Progenitor cell of endocrine pancreas (in vitro differentiated cells): ENCODE measurements around the gene SMPD4. TPM values are rescaled to one million over a fixed set of nuclear protein-coding genes. Genes with fewer than 3 reads are reported as not detected.
"Not testable (repeated sequence)": the region's sequence is repeated elsewhere in the genome, so short reads cannot be mapped to it uniquely, and the experiment has no call there.

Experiments
- DNase-seq: peaks from one replicate; pipeline ENCODE4 v3.0.0; 2021; ENCODE audit warnings: low spot score; ENCODE audit not compliant: unreplicated experiment
- H3K27ac Mint-ChIP-seq: 2 replicates; pipeline ENCODE4 v1.8.0; 2021; ENCODE audit warnings: mild to moderate bottlenecking, moderate library complexity, mixed read lengths
- H3K27me3 Mint-ChIP-seq: 2 replicates; pipeline ENCODE4 v1.8.0; 2021; ENCODE audit warnings: mixed read lengths
- H3K36me3 Mint-ChIP-seq: 2 replicates; pipeline ENCODE4 v1.8.0; 2022; ENCODE audit warnings: mixed read lengths; ENCODE audit not compliant: insufficient read depth
- H3K4me1 Mint-ChIP-seq: 2 replicates; pipeline ENCODE4 v1.8.0; 2021; ENCODE audit warnings: low read depth, mixed read lengths
- H3K4me3 Mint-ChIP-seq: 2 replicates; pipeline ENCODE4 v1.8.0; 2021; ENCODE audit warnings: low read depth, mild to moderate bottlenecking, moderate library complexity, mixed read lengths
- H3K9me3 Mint-ChIP-seq: 2 replicates; pipeline ENCODE4 v1.8.0; 2021; ENCODE audit warnings: low read depth, mixed read lengths
- CTCF ChIP-seq: fragments of 200-600 bp; sonication (generic); IDR thresholded peaks from one replicate; pipeline ENCODE4 v1.5.0; 2021; ENCODE audit warnings: antibody characterized with exemption, mild to moderate bottlenecking; ENCODE audit not compliant: unreplicated experiment
- total RNA-seq: library from RNA; stranded (reverse); gene quantifications from 2 replicates; pipeline ENCODE4 v1.2.1, GENCODE V29; 2021

SMPD4 gene
- total RNA-seq, 1 donor from 2014 or later, result 93.8 TPM

DNA sequence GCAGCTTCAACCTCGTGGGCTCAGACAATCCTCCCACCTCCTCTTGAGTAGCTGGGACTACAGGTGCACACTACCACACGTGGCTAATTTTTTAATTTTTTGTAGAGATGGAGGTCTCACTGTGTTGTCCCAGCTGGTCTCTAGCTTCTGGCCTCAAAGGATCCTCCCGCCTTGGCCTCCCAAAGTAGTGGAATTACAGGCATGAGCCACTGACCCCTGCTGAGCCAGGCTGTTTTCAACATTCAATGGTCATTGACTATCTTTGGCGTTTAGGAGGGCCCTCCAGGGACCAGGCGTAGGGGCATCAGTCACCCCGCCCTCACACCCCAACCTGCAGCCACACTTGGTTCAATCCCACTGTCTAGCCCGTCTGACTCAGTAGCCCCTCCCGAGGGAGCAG, 5.9 kb upstream of the SMPD4 start:
- Mint-ChIP-seq H3K27ac (no peak overlapping the region), H3K9me3 (no peaks in the 10 kb centered on the region)
- no peak for TF ChIP-seq CTCF

DNA sequence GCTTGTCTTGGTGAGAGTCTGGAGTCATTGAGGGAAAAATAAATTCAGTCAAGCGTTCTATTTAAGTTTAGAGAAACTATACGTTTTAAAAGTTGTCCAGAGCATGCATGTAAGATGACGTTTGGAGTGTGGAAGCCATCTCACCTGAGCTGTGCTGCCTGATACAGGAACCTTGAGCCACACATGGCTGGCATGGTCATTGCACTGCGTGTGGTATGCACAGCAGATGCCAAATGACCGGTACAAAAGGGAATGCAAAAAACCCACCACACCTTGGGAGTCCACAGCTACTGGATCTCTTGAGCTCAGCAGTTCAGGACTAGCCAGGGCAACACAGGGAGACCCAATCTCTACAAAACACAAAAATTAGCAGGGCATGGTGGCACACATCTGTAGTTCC, 5.0 kb upstream of the SMPD4 start:
- no peak for TF ChIP-seq CTCF
- peaks cover 12% of the 10 kb centered on the region for H3K4me1 Mint-ChIP-seq
- no peak for DNase-seq
- no peak overlapping the region for H3K4me3 Mint-ChIP-seq
- no peaks in the 10 kb centered on the region for H3K36me3 Mint-ChIP-seq
- H3K27me3 Mint-ChIP-seq, result no peaks in the 10 kb centered on the region
- H3K9me3 Mint-ChIP-seq, result no peaks in the 10 kb centered on the region
- H3K27ac Mint-ChIP-seq, result no peak overlapping the region

More for the DNA sequence above, 5.9 kb upstream of the SMPD4 start:
- Mint-ChIP-seq H3K36me3 (no peaks in the 10 kb centered on the region), H3K4me1 (peaks cover 12% of the 10 kb centered on the region), H3K27me3 (no peaks in the 10 kb centered on the region), H3K4me3 (no peak overlapping the region)
- DNase-seq, result no peak

DNA sequence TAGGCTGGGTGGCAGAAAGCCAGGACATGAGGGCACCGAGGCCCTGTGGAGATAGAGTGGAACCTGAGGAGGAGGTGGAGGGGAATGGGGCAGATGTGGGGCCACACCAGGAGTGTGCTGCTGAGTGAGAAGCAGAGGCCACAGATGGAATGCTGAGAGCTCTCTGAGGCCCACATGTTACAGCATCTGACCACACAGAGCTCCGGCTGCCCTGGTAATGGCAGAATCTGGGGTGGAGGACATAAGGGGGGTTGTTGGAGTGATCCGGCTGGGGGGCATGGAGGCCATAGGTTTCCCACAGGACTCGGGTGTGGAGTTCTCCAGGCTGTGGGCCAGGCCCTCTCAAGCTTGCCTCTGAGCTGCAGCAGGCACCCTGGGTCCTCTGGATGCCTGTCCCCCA, 4.5 kb upstream of the SMPD4 start:
- H3K36me3 Mint-ChIP-seq, result no peaks in the 10 kb centered on the region
- peaks cover 13% of the 10 kb centered on the region for H3K4me1 Mint-ChIP-seq
- no peak overlapping the region for H3K4me3 Mint-ChIP-seq
- no peak for DNase-seq
- no peaks in the 10 kb centered on the region for H3K9me3 Mint-ChIP-seq
- H3K27me3 Mint-ChIP-seq, result no peaks in the 10 kb centered on the region
- TF ChIP-seq CTCF, result no peak
- H3K27ac Mint-ChIP-seq, result no peak overlapping the region

GRCh38 chr2:130185436-130185835, 4.0 kb upstream of the SMPD4 start:
- H3K9me3 Mint-ChIP-seq, result no peaks in the 10 kb centered on the region
- no peak for DNase-seq
- TF ChIP-seq CTCF, result no peak
- no peak overlapping the region for H3K27ac Mint-ChIP-seq
- no peaks in the 10 kb centered on the region for H3K27me3 Mint-ChIP-seq
- H3K4me3 Mint-ChIP-seq, result no peak overlapping the region
- H3K36me3 Mint-ChIP-seq, result no peaks in the 10 kb centered on the region
- H3K4me1 Mint-ChIP-seq, result peaks cover 16% of the 10 kb centered on the region

DNA sequence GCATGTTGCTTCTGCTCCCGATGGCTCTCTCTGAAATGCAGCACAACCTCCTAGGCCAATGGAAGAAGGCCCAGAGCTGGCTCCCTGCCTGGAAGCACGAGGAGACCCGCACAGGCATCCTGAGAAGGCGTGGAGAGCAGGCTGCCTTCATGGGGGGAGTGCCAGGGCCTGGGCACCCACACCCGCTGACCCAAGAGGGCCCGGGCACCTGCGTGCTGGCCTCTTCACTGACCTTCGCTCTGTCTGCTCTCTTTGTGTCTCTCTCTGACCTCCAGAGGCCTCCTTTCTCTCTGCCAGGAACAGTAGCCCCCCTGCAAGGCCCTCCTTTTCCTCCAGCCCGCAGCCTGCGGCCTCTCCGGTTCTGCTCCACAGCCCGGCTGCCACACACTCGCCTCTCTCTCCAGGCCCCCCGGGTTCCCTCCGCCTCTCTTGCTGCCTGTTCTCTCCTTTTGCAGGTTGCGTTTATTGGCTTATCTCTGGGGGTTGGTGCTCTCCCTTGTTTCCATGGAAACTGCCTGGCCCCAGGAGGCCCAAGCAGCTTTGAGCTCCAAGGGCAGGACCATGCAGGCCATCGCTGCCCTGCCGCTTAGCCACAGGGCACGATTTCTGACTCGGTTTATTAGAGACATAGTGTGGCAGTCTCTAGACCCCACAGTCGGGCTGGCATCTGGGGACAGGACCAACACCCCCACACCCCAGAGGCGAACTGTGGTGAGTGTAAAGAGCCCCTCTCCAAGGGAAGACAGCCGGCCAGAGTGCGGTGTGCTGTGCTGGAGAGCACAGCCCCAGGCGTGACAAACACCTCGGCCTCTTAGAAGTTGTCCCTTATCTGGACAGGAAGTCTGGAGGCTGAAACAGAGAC, 2.3 kb upstream of the SMPD4 start:
- no peak for DNase-seq
- Mint-ChIP-seq H3K4me3 (peak overlapping the region; percentile 73), H3K4me1 (peaks cover 16% of the 10 kb centered on the region), H3K36me3 (no peaks in the 10 kb centered on the region), H3K27me3 (no peaks in the 10 kb centered on the region), H3K9me3 (no peaks in the 10 kb centered on the region), H3K27ac (peak overlapping the region; percentile 60)
- no peak for TF ChIP-seq CTCF

- not testable (repeated sequence) for H3K36me3 Mint-ChIP-seq, H3K9me3 Mint-ChIP-seq, DNase-seq, H3K27me3 Mint-ChIP-seq
- Mint-ChIP-seq H3K4me1 (peaks cover 16% of the 10 kb centered on the region), H3K27ac (peak overlapping the region; percentile 37), H3K4me3 (peak overlapping the region; percentile 73)
Observed at GRCh38 chr2:130182826-130183511, 1.6 kb upstream of the SMPD4 start.
